Natural killer cell (primary cell): ENCODE data around the gene IQCK. TPM values are rescaled to one million over a fixed set of nuclear protein-coding genes. Genes with fewer than 3 reads are reported as not detected.

Source experiments
- ATAC-seq, 3 donors: fragments of 150-1000 bp in 2 of 3; fragments of 200-7000 bp in 1 of 3; cut with Tn5 transposase; 1 replicate in 1 of 3; 2 replicates in 2 of 3; pipeline ENCODE4 v1.10.0; 2021; ENCODE audit warnings: mild to moderate bottlenecking in 2 of 3, moderate library complexity in 2 of 3
- DNase-seq, 2 donors: peaks; one replicate each; pipeline versions ENCODE4 v3.0.0 to v3.0.0-alpha.2; 2013 to 2021; ENCODE audit warnings: mixed read lengths in 1 of 2
- H3K27ac ChIP-seq: one replicate; pipeline ENCODE4 v1.5.1; 2013; ENCODE audit warnings: mild to moderate bottlenecking, low read length
- H3K27me3 ChIP-seq: one replicate; pipeline ENCODE4 v1.6.1; 2013; ENCODE audit warnings: low read length; ENCODE audit not compliant: control insufficient read depth, insufficient read depth
- H3K36me3 ChIP-seq: one replicate; pipeline ENCODE4 v1.6.1; 2013; ENCODE audit warnings: low read length; ENCODE audit not compliant: control insufficient read depth, insufficient read depth
- H3K4me1 ChIP-seq: one replicate; pipeline ENCODE4 v1.6.1; 2013; ENCODE audit warnings: low read length; ENCODE audit not compliant: control insufficient read depth, insufficient read depth
- H3K4me3 ChIP-seq: one replicate; pipeline ENCODE4 v1.5.1; 2013; ENCODE audit warnings: low read length
- H3K9me3 ChIP-seq: one replicate; pipeline ENCODE4 v1.6.1; 2013; ENCODE audit warnings: low read length; ENCODE audit not compliant: control insufficient read depth, insufficient read depth
- H3K27ac Mint-ChIP-seq, 2 donors: one replicate each; pipeline ENCODE4 v1.8.0; 2022; ENCODE audit warnings: mild to moderate bottlenecking in 2 of 2, mixed read lengths in 2 of 2, moderate library complexity in 1 of 2
- H3K27me3 Mint-ChIP-seq, 2 donors: one replicate each; pipeline ENCODE4 v1.8.0; 2022; ENCODE audit warnings: low read depth in 2 of 2, mixed read lengths in 2 of 2
- H3K36me3 Mint-ChIP-seq: one replicate; pipeline ENCODE4 v1.8.0; 2022; ENCODE audit warnings: mixed read lengths
- H3K4me1 Mint-ChIP-seq, 2 donors: one replicate each; pipeline ENCODE4 v1.8.0; 2022; ENCODE audit warnings: mixed read lengths in 2 of 2
- H3K4me3 Mint-ChIP-seq: one replicate; pipeline ENCODE4 v1.8.0; 2022; ENCODE audit warnings: mild to moderate bottlenecking, moderate library complexity, mixed read lengths
- H3K9me3 Mint-ChIP-seq, 2 donors: one replicate each; pipeline ENCODE4 v1.8.0; 2022; ENCODE audit warnings: mixed read lengths in 2 of 2
- WGBS: methylation state at CpG from one replicate; pipeline ENCODE4 v1.1.7; 2013; ENCODE audit warnings: missing lambda C conversion rate; ENCODE audit not compliant: insufficient coverage; 5-methylcytosine and 5-hydroxymethylcytosine counted together
- intact Hi-C: fragments of 100-400 bp; cut with micrococcal nuclease; formaldehyde crosslinking; loops from one replicate; pipeline ENCODE4 v1.14.2; 2022
- total RNA-seq, 4 donors: library from RNA; stranded (reverse); fragments of 120-200 nt in 1 of 4; gene quantifications; one replicate each; pipeline versions ENCODE4 v1.2.3 to v1.2.4, GENCODE V29; 2013 to 2022
- TF ChIP-seq, protein P1 (sequence below): fragments of 200-600 bp; IDR thresholded peaks from one replicate; pipeline ENCODE4 v1.8.0; 2022; ENCODE audit warnings: antibody characterized with exemption

The IQCK gene
- total RNA-seq, 3 donors from 2014 or later (not counting 1 experiment from before 2014, with no cell fraction given): 0.38 to 1.8 (median 0.68) TPM

DNA sequence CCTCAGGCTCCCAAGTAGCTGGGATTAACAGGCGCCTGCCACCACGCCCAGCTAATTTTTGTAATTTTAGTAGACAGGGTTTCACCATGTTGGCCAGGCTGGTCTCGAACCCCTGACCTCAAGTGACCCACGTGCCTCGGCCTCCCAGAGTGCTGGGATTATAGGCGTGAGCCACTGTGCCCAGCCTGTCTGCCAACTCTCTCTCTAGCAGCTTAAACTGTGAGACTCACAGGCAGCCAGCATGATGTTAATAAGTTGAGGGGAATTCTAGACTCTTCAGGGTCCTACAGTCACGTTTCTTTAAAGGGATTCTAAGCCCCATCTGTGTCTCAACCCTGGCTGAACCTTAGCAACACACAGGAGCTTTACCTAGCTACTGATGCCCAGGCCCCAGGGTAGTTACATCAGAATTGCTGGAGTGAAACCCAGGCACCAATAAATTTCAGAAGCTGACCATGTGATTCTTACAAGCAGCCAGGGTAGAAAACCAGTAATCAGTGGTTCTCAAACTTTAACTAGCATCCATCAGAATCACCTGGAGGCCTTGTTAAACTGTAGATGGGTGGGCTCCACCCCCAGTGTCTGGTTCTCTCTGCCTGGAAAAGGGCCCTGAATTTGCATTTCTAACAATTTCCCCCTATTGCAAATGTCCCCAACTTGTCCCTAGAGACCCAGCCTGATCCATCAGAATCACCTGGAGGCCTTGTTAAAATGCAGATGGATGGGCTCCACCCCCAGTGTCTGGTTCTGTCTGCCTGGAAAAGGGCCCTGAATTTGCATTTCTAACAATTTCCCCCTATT lies 135.9 kb downstream of the IQCK start:
- whole genome bisulfite sequencing: 74% methylated on average over 7 of the region's 7 CpGs
- Mint-ChIP-seq H3K4me1 (no peaks in the 10 kb centered on the region), H3K27me3 (peaks cover 4 to 14% of the 10 kb centered on the region in 2 donors), H3K27ac (no peak overlapping the region), H3K9me3 (no peaks in the 10 kb centered on the region), H3K4me3 (no peak overlapping the region), H3K36me3 (no peaks in the 10 kb centered on the region)
- Histone ChIP-seq H3K4me3 (no peak overlapping the region), H3K27me3 (no peaks in the 10 kb centered on the region), H3K36me3 (no peaks in the 10 kb centered on the region), H3K27ac (no peak overlapping the region), H3K9me3 (no peaks in the 10 kb centered on the region), H3K4me1 (no peaks in the 10 kb centered on the region)
- ATAC-seq: no peak
- intact Hi-C loops: no loop called here
- DNase-seq: no peak
- TF ChIP-seq, protein P1, sequence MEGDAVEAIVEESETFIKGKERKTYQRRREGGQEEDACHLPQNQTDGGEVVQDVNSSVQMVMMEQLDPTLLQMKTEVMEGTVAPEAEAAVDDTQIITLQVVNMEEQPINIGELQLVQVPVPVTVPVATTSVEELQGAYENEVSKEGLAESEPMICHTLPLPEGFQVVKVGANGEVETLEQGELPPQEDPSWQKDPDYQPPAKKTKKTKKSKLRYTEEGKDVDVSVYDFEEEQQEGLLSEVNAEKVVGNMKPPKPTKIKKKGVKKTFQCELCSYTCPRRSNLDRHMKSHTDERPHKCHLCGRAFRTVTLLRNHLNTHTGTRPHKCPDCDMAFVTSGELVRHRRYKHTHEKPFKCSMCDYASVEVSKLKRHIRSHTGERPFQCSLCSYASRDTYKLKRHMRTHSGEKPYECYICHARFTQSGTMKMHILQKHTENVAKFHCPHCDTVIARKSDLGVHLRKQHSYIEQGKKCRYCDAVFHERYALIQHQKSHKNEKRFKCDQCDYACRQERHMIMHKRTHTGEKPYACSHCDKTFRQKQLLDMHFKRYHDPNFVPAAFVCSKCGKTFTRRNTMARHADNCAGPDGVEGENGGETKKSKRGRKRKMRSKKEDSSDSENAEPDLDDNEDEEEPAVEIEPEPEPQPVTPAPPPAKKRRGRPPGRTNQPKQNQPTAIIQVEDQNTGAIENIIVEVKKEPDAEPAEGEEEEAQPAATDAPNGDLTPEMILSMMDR: no peak

DNA sequence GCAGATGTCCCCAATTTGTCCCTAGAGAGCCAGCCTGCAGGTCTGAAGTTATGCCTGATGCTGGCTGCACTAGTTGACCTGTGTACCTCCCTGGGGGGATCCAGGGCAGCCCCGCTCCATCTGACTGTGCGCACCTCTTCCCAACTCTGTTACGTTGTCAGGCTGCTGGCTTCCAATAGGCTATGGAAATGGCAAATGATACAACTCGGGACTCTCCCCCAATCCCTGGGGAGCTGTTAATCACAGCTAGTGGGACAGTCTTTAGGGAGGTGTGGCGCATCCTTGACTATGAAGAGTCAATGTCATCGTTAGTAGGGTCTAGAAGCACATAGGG lies 136.4 kb downstream of the IQCK start:
- TF ChIP-seq, protein P1: no peak
- Mint-ChIP-seq H3K4me3 (no peak overlapping the region), H3K27me3 (peaks cover 4 to 14% of the 10 kb centered on the region in 2 donors), H3K4me1 (no peaks in the 10 kb centered on the region), H3K27ac (no peak overlapping the region), H3K9me3 (no peaks in the 10 kb centered on the region), H3K36me3 (no peaks in the 10 kb centered on the region)
- Histone ChIP-seq H3K27me3 (no peaks in the 10 kb centered on the region), H3K27ac (no peak overlapping the region), H3K36me3 (no peaks in the 10 kb centered on the region), H3K4me3 (no peak overlapping the region), H3K9me3 (no peaks in the 10 kb centered on the region), H3K4me1 (no peaks in the 10 kb centered on the region)
- DNase-seq: no peak
- WGBS: 85% methylated on average over 6 of the region's 6 CpGs
- intact Hi-C loops: no loop called here
- no peak for ATAC-seq

DNA sequence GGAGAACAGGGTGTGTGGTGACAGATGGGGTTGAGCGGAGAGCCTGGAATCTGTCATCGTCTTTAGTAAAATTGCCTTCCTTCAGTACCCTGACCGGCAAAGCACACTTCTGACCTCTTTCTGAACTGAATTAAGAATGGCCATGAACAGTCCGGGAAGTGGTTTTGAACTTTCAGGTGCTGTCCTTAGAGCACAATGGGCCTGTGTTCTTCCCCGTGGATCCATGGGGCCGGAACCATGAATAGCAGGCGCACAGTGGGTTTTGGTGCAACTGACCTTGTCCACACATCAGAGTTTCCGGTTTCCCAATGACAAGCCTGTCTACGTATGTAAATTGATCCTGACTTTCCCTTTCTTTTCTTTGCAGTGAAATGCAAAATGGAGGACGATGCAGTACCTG lies 138.0 kb downstream of the IQCK start:
- no peaks in the 10 kb centered on the region for H3K4me1 Mint-ChIP-seq
- Histone ChIP-seq H3K27ac (no peak overlapping the region), H3K36me3 (no peaks in the 10 kb centered on the region), H3K27me3 (no peaks in the 10 kb centered on the region), H3K4me3 (no peak overlapping the region), H3K9me3 (no peaks in the 10 kb centered on the region), H3K4me1 (no peaks in the 10 kb centered on the region)
- no peak for ATAC-seq
- WGBS: 91% methylated on average over 10 of the region's 10 CpGs
- intact Hi-C loops: no loop called here
- H3K36me3 Mint-ChIP-seq: no peaks in the 10 kb centered on the region
- no peak overlapping the region for H3K27ac Mint-ChIP-seq
- no peaks in the 10 kb centered on the region for H3K9me3 Mint-ChIP-seq
- no peak overlapping the region for H3K4me3 Mint-ChIP-seq
- TF ChIP-seq, protein P1: no peak
- no peak for DNase-seq
- H3K27me3 Mint-ChIP-seq: peaks cover 4 to 14% of the 10 kb centered on the region in 2 donors
